ENCODE data around the gene ATP1A3. TPM values are rescaled to one million over a fixed set of nuclear protein-coding genes. Genes with fewer than 3 reads are reported as not detected.
"Not testable (repeated sequence)": the region's sequence is repeated elsewhere in the genome, so short reads cannot be mapped to it uniquely, and the experiment has no call there.

ATP1A3 gene
- total RNA-seq, 2 donors from 2014 or later = 4.3 to 6.2 TPM

DNA sequence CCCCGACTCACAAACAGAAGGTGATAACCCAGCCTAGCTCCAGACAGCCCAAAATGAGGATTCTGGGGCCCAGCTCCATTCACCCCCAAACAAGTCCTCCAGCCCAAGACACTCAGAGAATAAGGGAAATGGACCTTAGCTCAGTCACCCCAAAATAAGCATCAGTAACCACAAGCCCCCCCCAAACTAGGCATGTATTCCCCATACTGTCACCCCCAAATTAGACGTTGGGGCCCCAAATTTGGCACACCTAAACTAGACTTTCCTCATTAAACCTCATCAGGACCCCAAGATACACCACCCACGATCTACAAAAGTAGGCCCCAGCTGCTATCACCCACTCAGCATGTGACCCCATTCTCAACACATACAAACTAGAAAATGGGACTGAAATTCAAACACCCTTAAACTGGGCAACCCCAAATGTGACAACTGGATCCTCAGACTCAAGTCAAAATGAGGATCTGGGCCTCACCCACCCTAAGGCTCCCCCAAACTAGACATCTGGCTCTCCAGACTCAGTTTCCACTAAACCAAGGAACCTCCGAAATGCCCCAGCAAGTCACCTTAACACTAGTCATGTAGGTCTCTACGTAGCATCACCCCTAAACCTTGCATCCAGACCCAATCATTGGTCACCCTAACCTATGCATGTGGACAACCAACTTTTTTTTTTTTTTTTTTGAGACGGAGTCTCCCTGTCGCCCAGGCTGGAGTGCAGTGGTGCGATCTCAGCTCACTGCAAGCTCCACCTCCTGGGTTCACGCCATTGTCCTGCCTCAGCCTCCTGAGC, 52.4 kb downstream of the ATP1A3 start:
- peaks cover 8% of the 10 kb centered on the region for H3K27me3 Mint-ChIP-seq (ENCODE audit: low read depth)
- ATAC-seq (replicated peaks in 1 of 2) (no peak), DNase-seq (no peak)
- peak overlapping the region; percentile 66 to 79 for H3K4me3 Mint-ChIP-seq
- H3K4me1 Mint-ChIP-seq (ENCODE audit: low read depth) = peaks cover 56% of the 10 kb centered on the region
- H3K9me3 Mint-ChIP-seq = no peaks in the 10 kb centered on the region
- H3K36me3 Mint-ChIP-seq (ENCODE audit: insufficient read depth in 2 of 2) = no peaks in the 10 kb centered on the region
- peak overlapping the region; percentile 47 for H3K27ac Mint-ChIP-seq

DNA sequence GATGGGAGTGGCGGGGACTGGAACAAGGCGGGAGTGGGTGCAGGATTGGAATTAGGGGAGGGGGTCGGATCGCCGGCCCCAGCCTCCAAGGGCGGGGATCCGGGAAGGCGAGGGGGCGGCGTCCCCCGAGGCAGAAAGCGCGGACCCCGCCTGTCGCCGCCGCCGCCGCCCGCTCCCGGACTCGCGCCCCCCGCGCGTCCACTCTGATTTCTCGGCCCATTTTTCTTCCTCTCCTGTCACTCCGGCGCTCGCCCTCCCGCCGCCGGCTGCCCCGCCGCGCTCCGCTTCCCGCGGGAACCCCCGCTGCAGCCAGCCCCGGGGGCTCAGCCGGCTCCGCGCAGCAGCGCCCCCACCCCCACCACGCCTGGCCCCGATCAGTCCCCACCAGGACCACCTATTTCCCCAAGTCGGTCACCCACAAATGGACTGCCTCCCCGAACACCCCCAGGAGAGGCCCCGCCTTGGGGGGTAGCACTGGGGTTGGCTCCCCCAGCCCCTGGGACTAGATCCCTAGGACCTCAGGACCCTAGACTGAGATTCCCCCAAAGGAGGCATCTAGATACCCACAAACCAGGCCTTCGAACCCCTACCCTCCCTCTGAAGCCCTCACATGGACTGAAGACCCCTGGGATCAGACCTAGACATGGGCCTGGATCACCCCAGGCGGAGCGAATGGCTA, 53.2 kb downstream of the ATP1A3 start:
- Mint-ChIP-seq H3K4me1 (ENCODE audit: low read depth) (peaks cover 56% of the 10 kb centered on the region), H3K27ac (no peak overlapping the region), H3K4me3 (peak overlapping the region; percentile 90 to 93), H3K9me3 (no peaks in the 10 kb centered on the region), H3K27me3 (ENCODE audit: low read depth) (peaks cover 8% of the 10 kb centered on the region), H3K36me3 (ENCODE audit: insufficient read depth in 2 of 2) (no peaks in the 10 kb centered on the region)
- DNase-seq = no peak
- ATAC-seq (replicated peaks in 1 of 2) = no peak

- Mint-ChIP-seq H3K4me3 (peak overlapping the region; percentile 90 to 93), H3K4me1 (ENCODE audit: low read depth) (peaks cover 54% of the 10 kb centered on the region), H3K36me3 (ENCODE audit: insufficient read depth in 2 of 2) (no peaks in the 10 kb centered on the region), H3K27me3 (ENCODE audit: low read depth) (peaks cover 14% of the 10 kb centered on the region), H3K27ac (no peak overlapping the region), H3K9me3 (no peaks in the 10 kb centered on the region)
- ATAC-seq (replicated peaks in 1 of 2) = peak; percentile 26 to 39
- peak; percentile 66 to 67 for DNase-seq
Measured at GRCh38 chr19:41939861-41940730, 53.9 kb downstream of the ATP1A3 start.

- H3K27ac Mint-ChIP-seq; H3K36me3 Mint-ChIP-seq (ENCODE audit: insufficient read depth in 2 of 2); DNase-seq; ATAC-seq (replicated peaks in 1 of 2); H3K9me3 Mint-ChIP-seq: not testable (repeated sequence)
- peak overlapping the region in 1 of 2 donors; percentile 28 for H3K4me3 Mint-ChIP-seq
- H3K4me1 Mint-ChIP-seq (ENCODE audit: low read depth) = peaks cover 54% of the 10 kb centered on the region
- H3K27me3 Mint-ChIP-seq (ENCODE audit: low read depth) = peaks cover 19% of the 10 kb centered on the region
Measured at GRCh38 chr19:41939209-41939608, 54.8 kb downstream of the ATP1A3 start.

DNA sequence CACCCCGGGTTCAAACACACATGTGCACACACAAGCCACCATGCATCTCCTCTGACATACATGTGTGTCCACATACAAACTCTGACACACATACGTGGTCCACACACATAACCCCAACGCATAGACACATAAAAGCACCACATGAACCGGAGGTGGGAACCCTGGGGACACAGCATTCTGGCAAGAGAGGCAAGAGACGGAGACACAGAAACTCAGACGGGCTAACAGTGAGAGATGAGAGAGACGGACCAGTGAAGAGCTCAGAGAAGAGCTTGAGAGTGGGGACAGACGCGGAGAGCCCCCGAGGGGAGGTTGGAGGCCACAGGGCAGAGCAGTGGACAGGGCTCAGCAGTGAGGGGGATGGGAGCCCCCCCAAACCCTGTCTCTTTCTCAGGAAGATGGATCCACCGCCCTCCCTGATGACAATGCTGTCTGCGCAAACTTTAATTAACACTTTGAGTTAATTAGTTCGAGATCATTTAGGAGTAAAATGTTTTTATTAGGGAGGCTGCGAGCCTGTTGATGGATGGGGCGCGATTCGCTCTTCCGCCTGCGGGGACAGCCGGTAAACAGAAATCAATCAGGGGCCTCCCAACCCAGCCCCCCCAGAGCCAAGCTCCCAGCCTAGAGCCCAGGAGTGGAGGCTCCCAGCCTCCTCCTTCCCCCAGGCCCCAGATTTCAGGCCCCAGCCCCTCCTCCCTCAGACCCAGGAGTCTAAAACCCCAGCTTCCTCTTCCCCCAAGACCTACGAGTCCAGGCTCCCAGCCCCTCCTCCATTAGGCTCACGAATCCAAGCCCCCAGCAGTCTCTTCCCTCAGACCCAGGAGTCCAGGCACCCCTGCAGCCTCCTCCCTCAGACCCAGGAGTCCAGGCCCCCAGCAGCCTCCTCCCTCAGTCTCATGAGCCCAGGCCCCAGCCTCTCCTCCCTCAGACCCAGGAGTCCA, 56.2 kb downstream of the ATP1A3 start:
- Mint-ChIP-seq H3K27ac (no peak overlapping the region), H3K27me3 (ENCODE audit: low read depth) (peaks cover 19% of the 10 kb centered on the region), H3K36me3 (ENCODE audit: insufficient read depth in 2 of 2) (no peaks in the 10 kb centered on the region), H3K4me1 (ENCODE audit: low read depth) (peaks cover 53% of the 10 kb centered on the region), H3K4me3 (peak overlapping the region in 1 of 2 donors; percentile 1), H3K9me3 (no peaks in the 10 kb centered on the region)
- ATAC-seq (replicated peaks in 1 of 2) (no peak), DNase-seq (no peak)

GRCh38 chr19:41936961-41937360, 57.1 kb downstream of the ATP1A3 start:
- Mint-ChIP-seq H3K27ac (no peak overlapping the region), H3K9me3 (no peaks in the 10 kb centered on the region), H3K4me3 (peak overlapping the region; percentile 14 to 20), H3K36me3 (ENCODE audit: insufficient read depth in 2 of 2) (no peaks in the 10 kb centered on the region), H3K4me1 (ENCODE audit: low read depth) (peaks cover 50% of the 10 kb centered on the region), H3K27me3 (ENCODE audit: low read depth) (peaks cover 19% of the 10 kb centered on the region)
- no peak for DNase-seq
- ATAC-seq (replicated peaks in 1 of 2) = no peak

DNA sequence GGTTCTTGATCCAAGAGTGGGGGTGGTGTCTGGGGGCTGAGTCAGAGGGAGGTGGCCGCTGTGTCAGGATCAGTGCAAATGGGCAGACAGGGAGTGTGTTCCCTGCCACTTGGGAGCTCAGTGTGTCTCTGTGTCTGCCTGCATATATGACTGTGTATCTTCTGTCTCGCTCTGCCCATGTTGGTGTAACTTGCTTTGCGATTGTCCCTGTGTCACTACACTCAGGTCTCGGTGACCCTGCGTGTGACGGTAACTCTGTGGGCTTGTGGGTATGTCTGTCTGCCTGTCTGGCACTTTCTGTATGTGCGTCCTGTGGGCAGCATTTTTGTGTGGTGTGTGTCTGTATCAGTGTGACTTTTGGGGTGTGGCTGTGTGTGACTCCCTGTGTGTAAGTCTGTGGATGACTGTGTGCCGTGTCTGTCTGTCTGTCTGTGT, 57.6 kb downstream of the ATP1A3 start:
- Mint-ChIP-seq H3K4me3 (peak overlapping the region; percentile 14 to 20), H3K27me3 (ENCODE audit: low read depth) (peaks cover 14% of the 10 kb centered on the region), H3K9me3 (no peaks in the 10 kb centered on the region), H3K4me1 (ENCODE audit: low read depth) (peaks cover 45% of the 10 kb centered on the region), H3K36me3 (ENCODE audit: insufficient read depth in 2 of 2) (no peaks in the 10 kb centered on the region), H3K27ac (no peak overlapping the region)
- ATAC-seq (replicated peaks in 1 of 2) (peak; percentile 65 to 66), DNase-seq (peak; percentile 53 to 55)

DNA sequence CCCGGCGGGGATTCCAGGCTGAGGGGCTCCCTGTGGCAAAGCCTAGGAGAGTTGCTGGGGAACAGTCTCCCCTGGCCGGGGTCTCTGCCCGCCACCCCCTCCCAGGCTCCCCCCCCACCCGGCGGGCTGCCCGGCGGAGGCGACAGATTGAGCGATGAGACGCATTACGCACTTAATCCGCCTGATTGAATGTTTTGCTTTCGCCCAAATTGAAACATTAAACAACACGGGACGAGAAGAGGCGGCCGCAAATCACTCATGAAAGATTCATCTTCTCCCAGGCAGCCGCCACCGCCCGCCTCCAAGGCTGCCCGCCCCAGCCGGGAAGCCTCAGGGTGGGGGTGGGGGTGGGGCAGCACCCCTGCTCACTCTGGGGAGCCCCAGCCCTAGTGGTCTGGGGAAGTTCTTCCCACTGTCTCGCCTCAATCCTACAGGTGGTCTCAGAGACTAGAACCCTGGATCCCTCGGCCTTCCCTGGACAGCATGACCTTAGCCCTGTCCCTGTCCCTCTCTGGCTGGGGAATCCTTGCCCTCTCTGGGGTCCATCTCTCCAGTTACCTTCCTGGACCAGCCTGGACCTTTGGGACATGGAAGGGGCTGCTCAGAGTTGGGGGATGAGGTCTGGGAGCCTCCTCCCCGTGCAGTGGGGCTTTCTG, 58.1 kb downstream of the ATP1A3 start:
- DNase-seq = no peak
- H3K27ac Mint-ChIP-seq = no peak overlapping the region
- peak in 1 of 2 donors; percentile 8 for ATAC-seq (replicated peaks in 1 of 2)
- no peaks in the 10 kb centered on the region for H3K36me3 Mint-ChIP-seq (ENCODE audit: insufficient read depth in 2 of 2)
- no peaks in the 10 kb centered on the region for H3K9me3 Mint-ChIP-seq
- peaks cover 10% of the 10 kb centered on the region for H3K27me3 Mint-ChIP-seq (ENCODE audit: low read depth)
- H3K4me3 Mint-ChIP-seq = peak overlapping the region in 1 of 2 donors; percentile 63
- peaks cover 41% of the 10 kb centered on the region for H3K4me1 Mint-ChIP-seq (ENCODE audit: low read depth)

DNA sequence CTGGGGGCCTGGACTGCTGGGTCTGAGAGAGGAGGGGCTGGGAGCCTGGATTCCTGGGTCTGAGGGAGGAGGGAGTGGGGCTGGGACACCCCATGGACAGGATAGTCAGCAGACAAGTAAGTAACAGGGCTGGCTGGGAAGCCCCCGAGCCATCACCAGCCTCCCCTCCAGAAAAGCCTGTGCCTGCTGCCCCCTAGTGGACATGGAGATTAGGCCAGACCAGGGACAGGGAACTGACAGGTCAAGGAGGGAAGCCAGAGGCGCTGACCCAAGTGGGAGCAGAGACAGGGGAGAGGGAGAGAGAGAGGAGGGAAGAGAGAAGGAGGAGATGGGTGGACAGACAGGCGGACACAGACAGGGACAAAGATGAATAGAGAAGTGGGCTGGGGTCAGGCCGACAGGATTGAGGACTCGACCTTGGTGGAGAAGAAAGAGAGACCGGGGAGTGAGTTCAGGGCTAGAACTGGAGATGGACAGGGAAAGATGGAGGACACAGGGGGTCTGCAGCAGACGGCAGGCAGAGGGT, 59.1 kb downstream of the ATP1A3 start:
- ATAC-seq (replicated peaks in 1 of 2) (peak; percentile 71 to 82), DNase-seq (peak; percentile 84 to 90)
- Mint-ChIP-seq H3K36me3 (ENCODE audit: insufficient read depth in 2 of 2) (no peaks in the 10 kb centered on the region), H3K27ac (peak overlapping the region; percentile 12), H3K27me3 (ENCODE audit: low read depth) (peaks cover 10% of the 10 kb centered on the region), H3K4me3 (peak overlapping the region; percentile 38 to 63), H3K4me1 (ENCODE audit: low read depth) (peaks cover 48% of the 10 kb centered on the region), H3K9me3 (no peaks in the 10 kb centered on the region)

DNA sequence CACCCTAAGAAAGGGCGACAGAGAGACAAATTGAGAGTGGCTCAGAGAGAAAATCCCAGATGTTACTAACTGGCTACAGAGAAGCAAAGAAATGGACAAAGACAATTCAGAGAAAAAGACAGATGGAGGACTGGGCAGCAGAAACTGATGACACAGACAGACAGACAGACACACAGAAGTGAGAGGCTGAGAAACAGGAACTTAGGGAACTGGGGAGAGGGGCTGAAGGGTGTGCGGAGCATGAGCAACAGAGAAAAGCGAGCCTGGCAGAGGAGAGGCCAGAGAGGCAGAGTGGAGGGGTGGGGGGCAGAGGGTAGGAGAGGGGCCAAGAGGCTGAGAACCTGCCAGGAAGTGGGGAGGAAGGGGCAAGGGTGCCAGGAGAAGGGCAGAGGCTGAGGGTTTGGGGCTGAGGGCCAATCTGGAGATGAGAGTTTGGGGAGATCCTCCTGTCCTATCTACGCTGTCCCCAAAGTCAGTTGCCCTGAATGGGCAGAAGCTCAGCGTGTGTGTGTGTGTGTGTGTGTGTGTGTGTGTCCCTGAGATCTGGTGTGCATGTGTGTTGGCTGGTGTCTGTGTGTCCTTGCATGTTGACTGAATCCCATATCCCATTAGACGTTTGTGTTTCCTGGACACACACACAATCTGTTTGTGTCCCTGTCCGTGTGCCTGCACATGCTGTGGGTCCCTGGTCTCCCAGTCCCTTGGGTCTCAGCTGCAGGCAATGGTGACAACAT, 60.2 kb downstream of the ATP1A3 start:
- Mint-ChIP-seq H3K4me1 (ENCODE audit: low read depth) (peaks cover 58% of the 10 kb centered on the region), H3K9me3 (no peaks in the 10 kb centered on the region), H3K27ac (peak overlapping the region; percentile 61), H3K36me3 (ENCODE audit: insufficient read depth in 2 of 2) (peaks cover 0 to 2% of the 10 kb centered on the region in 2 donors), H3K27me3 (ENCODE audit: low read depth) (peaks cover 10% of the 10 kb centered on the region), H3K4me3 (no peak overlapping the region)
- ATAC-seq (replicated peaks in 1 of 2) (no peak), DNase-seq (no peak)

DNA sequence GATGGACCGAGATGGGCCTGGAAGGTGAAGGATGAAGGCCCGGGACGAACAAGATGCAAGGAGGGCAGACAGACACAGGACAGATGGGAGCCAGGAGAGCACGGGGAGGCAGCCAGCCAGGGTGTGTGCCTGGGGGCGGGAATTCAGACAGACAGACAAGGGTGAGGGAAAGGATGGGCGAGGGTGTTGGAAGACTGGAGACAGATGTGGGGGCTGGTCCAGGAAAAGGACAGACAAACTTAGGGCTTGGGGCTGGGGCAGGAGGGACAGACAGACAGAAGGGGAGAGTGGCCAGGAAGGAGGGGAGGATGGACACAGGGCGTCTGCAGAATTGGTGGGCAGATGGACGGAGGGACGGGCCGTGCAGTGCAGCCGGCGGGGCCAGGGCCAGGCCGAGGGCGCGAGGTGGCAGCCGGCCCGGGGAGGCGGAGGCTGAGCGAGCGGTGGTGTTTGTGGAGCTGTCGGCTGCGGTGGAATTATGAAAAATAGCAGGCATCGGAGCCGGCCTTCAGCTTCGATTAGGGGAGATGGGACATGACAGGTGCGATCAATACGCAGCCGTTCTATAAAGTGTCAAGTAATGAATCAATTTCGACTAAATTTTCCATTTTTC, 61.2 kb downstream of the ATP1A3 start:
- ATAC-seq (replicated peaks in 1 of 2) (no peak), DNase-seq (no peak)
- Mint-ChIP-seq H3K27ac (no peak overlapping the region), H3K4me1 (ENCODE audit: low read depth) (peaks cover 61% of the 10 kb centered on the region), H3K9me3 (no peaks in the 10 kb centered on the region), H3K36me3 (ENCODE audit: insufficient read depth in 2 of 2) (peaks cover 0 to 4% of the 10 kb centered on the region in 2 donors), H3K4me3 (no peak overlapping the region), H3K27me3 (ENCODE audit: low read depth) (peaks cover 10% of the 10 kb centered on the region)

Measured in activated T-cell treated with anti-CD3 and anti-CD28 coated beads, Interleukin-2, amount 50 U/mL, for 72 hours (primary cell).